Left lung (tissue), 10 donors: ENCODE data around the gene PCP4L1. TPM values are rescaled to one million over a fixed set of nuclear protein-coding genes. Genes with fewer than 3 reads are reported as not detected.

Experiments used
- ATAC-seq: fragments of 200-7000 bp; cut with Tn5 transposase; one replicate; pipeline ENCODE4 v1.9.1; 2020; ENCODE audit warnings: moderate library complexity
- DNase-seq, 4 donors: peaks; one replicate each; pipeline ENCODE4 v3.0.0-alpha.2; 2013 to 2020
- H3K27ac ChIP-seq, 2 donors: fragments of 200-600 bp; sonication (generic) in 1 of 2; one replicate each; pipeline versions ENCODE4 v1.5.0 to v1.8.0; 2020 to 2021
- H3K27me3 ChIP-seq, 2 donors: fragments of 200-600 bp; sonication (generic) in 1 of 2; one replicate each; pipeline versions ENCODE4 v1.5.0 to v1.8.0; 2020 to 2021
- H3K36me3 ChIP-seq, 2 donors: fragments of 200-600 bp; sonication (generic) in 1 of 2; one replicate each; pipeline versions ENCODE4 v1.5.0 to v1.8.0; 2020 to 2021
- H3K4me1 ChIP-seq, 2 donors: fragments of 200-600 bp; one replicate each; pipeline ENCODE4 v1.8.0; 2021
- H3K4me3 ChIP-seq, 2 donors: fragments of 200-600 bp; sonication (generic) in 1 of 2; one replicate each; pipeline versions ENCODE4 v1.5.0 to v1.8.0; 2020 to 2021; ENCODE audit warnings: mild to moderate bottlenecking in 1 of 2
- H3K9me3 ChIP-seq, 2 donors: fragments of 200-600 bp; sonication (generic) in 1 of 2; one replicate each; pipeline versions ENCODE4 v1.5.0 to v1.8.0; 2020 to 2021
- intact Hi-C, 2 donors: fragments of 100-400 bp; cut with DNase I; formaldehyde crosslinking; loops; one replicate each; pipeline versions ENCODE4 v1.11.2 to v1.14.2; 2022
- polyA plus RNA-seq, 6 donors: library from polyadenylated mRNA; unstranded; fragments of 120-200 nt; gene quantifications; one replicate each; pipeline ENCODE4 v1.2.1, GENCODE V29; 2013; ENCODE audit not compliant: insufficient read length in 6 of 6
- total RNA-seq, 2 donors: library from RNA; stranded (reverse); fragmentation: NEBNext Ultra II Directional; extraction: Animal tissue kit (Norgen Biotek cat#: 25700); gene quantifications; one replicate each; pipeline ENCODE4 v1.2.1, GENCODE V29; 2021
- TF ChIP-seq, protein P1 (sequence below), 2 donors: fragments of 200-600 bp; sonication (generic) in 1 of 2; IDR thresholded peaks; one replicate each; pipeline versions ENCODE4 v1.5.0 to v1.8.0; 2021; ENCODE audit warnings: antibody characterized with exemption in 2 of 2
- donor health status: DM: no; HTN: yes; CAD: no.
- donor health status: DM: no; HTN: no; CAD: no.

The PCP4L1 gene
- total and polyA plus RNA-seq, 8 donors, result 0.53 to 6.6 (median 1.3) TPM

- DNase-seq (no peak), ATAC-seq (peak; percentile 77)
- Histone ChIP-seq H3K27me3 (no peaks in the 10 kb centered on the region), H3K36me3 (peaks cover 0 to 67% of the 10 kb centered on the region in 2 donors), H3K4me3 (peak overlapping the region in 1 of 2 donors; percentile 63), H3K27ac (peak overlapping the region; percentile 86 to 97), H3K9me3 (no peaks in the 10 kb centered on the region), H3K4me1 (peaks cover 0 to 46% of the 10 kb centered on the region in 2 donors)
- TF ChIP-seq, protein P1, sequence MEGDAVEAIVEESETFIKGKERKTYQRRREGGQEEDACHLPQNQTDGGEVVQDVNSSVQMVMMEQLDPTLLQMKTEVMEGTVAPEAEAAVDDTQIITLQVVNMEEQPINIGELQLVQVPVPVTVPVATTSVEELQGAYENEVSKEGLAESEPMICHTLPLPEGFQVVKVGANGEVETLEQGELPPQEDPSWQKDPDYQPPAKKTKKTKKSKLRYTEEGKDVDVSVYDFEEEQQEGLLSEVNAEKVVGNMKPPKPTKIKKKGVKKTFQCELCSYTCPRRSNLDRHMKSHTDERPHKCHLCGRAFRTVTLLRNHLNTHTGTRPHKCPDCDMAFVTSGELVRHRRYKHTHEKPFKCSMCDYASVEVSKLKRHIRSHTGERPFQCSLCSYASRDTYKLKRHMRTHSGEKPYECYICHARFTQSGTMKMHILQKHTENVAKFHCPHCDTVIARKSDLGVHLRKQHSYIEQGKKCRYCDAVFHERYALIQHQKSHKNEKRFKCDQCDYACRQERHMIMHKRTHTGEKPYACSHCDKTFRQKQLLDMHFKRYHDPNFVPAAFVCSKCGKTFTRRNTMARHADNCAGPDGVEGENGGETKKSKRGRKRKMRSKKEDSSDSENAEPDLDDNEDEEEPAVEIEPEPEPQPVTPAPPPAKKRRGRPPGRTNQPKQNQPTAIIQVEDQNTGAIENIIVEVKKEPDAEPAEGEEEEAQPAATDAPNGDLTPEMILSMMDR (IDR thresholded peaks at IDR 0.05), result no peak
- intact Hi-C loops, result no loop called here
These were observed 41.4 kb upstream of the PCP4L1 start for GRCh38 chr1:161216945-161217712.

DNA sequence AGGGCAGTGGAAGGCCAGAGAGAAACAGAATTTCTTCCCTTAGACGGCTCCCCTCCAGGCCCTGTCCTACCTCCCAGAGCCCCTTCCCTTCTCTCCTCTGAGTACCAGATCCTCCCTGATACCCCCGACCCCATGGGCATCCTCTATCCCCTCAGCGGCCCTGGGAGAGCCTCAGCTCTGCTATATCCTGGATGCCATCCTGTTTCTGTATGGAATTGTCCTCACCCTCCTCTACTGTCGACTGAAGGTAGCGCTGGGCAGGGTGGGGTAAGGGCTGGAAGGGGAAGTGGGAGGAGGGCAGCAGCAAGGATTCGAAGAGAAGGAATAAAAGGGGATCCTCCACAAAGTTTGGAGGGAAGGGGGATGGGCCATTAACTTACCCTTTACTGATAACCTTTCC, 40.7 kb upstream of the PCP4L1 start:
- intact Hi-C loops, result no loop called here
- no peak for DNase-seq
- Histone ChIP-seq H3K36me3 (peaks cover 0 to 60% of the 10 kb centered on the region in 2 donors), H3K27me3 (no peaks in the 10 kb centered on the region), H3K4me3 (peak overlapping the region in 1 of 2 donors; percentile 63), H3K4me1 (peaks cover 0 to 46% of the 10 kb centered on the region in 2 donors), H3K9me3 (no peaks in the 10 kb centered on the region), H3K27ac (peak overlapping the region in 1 of 2 donors; percentile 97)
- ATAC-seq, result peak; percentile 4
- TF ChIP-seq, protein P1 (IDR thresholded peaks at IDR 0.05), result no peak

DNA sequence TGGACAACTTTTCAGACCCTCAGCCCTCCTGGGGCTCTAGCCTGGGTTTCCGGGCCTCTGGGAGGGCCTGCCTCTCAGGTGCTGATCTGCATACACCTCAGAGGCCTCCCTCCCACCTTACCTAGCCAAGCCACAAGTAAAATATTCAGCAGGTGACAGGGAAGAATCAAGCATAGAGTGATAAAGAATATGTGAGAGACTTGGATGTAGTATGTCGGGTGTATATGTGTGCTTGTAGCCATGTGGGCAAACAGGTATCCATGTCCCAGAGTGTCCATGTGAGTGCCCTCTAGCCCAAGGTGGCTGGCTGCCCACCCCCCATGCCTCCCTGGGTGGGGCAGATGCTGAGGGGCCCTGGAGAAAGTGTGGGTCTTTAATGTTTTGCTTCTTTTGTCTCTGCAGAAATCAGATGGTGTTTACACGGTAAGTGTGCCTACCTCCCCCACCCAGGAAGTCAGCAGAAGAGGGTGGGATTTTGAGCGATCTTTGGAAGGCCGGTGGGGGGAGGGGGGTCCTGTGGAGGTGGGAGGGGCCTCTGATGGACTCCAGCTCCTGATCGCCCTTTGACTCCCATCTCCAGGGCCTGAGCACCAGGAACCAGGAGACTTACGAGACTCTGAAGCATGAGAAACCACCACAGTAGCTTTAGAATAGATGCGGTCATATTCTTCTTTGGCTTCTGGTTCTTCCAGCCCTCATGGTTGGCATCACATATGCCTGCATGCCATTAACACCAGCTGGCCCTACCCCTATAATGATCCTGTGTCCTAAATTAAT, 40.1 kb upstream of the PCP4L1 start:
- H3K9me3 ChIP-seq, result no peaks in the 10 kb centered on the region
- intact Hi-C loops, result no loop called here
- DNase-seq, result no peak
- H3K4me3 ChIP-seq, result peak overlapping the region in 1 of 2 donors; percentile 63
- H3K27me3 ChIP-seq, result no peaks in the 10 kb centered on the region
- peaks cover 0 to 41% of the 10 kb centered on the region in 2 donors for H3K4me1 ChIP-seq
- H3K27ac ChIP-seq, result peak overlapping the region in 1 of 2 donors; percentile 97
- ATAC-seq, result no peak
- peaks cover 0 to 53% of the 10 kb centered on the region in 2 donors for H3K36me3 ChIP-seq
- TF ChIP-seq, protein P1 (IDR thresholded peaks at IDR 0.05), result no peak

DNA sequence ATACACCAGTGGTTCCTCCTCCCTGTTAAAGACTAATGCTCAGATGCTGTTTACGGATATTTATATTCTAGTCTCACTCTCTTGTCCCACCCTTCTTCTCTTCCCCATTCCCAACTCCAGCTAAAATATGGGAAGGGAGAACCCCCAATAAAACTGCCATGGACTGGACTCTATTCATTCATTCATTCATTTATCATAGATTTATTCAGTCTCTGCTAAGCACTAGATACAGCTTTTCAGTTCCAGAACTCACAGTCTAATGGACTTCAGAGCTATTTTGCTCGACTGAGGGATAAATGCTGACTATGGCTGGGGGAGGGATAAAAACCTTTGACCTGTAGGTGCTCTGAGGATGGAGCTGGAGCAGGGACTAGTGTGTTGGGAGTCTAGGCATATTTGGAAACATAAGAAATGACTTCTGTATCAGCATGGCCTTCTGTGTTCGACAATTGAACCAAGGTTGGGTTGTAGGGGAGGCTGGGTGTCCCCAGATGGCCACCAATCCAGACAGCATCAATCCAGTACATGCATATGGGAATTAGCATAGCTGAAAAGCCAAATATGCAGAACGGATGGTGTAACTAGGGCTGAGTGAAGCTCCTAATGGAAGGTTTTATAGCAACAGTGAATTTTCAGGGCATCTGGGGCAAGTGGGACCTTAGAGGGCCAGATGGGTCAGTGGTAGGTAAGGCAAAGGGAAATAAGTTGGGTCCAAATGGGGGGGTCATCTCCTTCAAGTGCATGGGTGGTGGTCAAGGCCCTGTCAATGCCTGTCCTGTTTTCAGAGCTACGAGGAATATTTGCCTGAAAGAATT, 39.3 kb upstream of the PCP4L1 start:
- TF ChIP-seq, protein P1 (IDR thresholded peaks at IDR 0.05), result no peak
- no peak overlapping the region for H3K27ac ChIP-seq
- H3K9me3 ChIP-seq, result no peaks in the 10 kb centered on the region

More for the DNA sequence above, 39.3 kb upstream of the PCP4L1 start:
- no peak overlapping the region for H3K4me3 ChIP-seq
- ATAC-seq (no peak), DNase-seq (no peak)
- H3K27me3 ChIP-seq, result no peaks in the 10 kb centered on the region
- intact Hi-C loops, result no loop called here
- peaks cover 0 to 36% of the 10 kb centered on the region in 2 donors for H3K4me1 ChIP-seq
- peaks cover 0 to 45% of the 10 kb centered on the region in 2 donors for H3K36me3 ChIP-seq
